Activated CD8-positive, alpha-beta memory T cell treated with anti-CD3 and anti-CD28 coated beads, Interleukin-2, amount 50 U/mL, for 1 hour (primary cell): ENCODE data around the gene LRRC32.
"Not testable (repeated sequence)": the region's sequence is repeated elsewhere in the genome, so short reads cannot be mapped to it uniquely, and the experiment has no call there.

Source experiments
- DNase-seq: peaks from one replicate; pipeline ENCODE4 v3.0.0-alpha.2; 2020; ENCODE audit errors: extremely low read depth

Gene LRRC32

DNA sequence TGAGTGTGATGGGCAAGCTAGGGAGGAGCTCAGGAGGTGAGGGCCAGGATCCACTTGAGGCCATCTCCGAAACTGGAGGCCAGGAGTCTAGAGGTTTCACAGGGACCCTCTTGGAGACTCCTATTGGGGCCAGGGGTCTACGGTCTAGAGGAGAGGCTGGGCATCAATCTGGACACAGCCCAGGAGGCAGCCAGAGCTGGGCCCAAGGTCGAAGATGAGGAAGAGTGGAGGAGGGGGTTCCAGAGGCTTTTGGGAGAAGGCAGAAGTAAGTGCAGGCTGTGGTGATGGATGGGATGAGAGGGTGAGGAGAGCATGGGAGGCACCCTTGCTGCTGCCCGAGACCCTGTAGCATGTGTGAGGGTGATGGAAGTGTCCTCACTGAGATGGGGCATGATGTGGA is 56.6 kb downstream of the LRRC32 start:
- DNase-seq = no peak

GRCh38 chr11:76612226-76612625 is 58.3 kb downstream of the LRRC32 start:
- DNase-seq = no peak

- DNase-seq = no peak
Observed at GRCh38 chr11:76610871-76611475, 59.6 kb downstream of the LRRC32 start.

DNA sequence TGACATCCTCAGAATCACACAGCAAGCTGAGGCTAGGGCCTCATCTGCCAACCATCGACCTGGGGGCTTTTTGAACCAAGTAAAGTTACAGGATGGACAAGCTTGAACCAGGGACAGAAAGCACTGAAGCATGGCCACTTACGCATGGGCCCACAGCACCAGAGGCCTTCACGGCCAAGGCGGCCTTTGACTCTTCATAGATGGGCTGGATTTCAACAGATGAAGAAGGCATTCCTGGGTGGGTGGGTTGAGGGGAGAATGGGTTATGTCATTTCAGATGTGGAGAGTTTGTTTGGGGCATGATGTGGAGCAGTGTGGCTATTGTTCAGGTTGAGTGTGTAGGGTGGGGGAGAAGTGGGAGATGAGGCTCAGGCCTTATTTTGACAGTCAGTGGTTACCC is 60.2 kb downstream of the LRRC32 start:
- no peak for DNase-seq

DNA sequence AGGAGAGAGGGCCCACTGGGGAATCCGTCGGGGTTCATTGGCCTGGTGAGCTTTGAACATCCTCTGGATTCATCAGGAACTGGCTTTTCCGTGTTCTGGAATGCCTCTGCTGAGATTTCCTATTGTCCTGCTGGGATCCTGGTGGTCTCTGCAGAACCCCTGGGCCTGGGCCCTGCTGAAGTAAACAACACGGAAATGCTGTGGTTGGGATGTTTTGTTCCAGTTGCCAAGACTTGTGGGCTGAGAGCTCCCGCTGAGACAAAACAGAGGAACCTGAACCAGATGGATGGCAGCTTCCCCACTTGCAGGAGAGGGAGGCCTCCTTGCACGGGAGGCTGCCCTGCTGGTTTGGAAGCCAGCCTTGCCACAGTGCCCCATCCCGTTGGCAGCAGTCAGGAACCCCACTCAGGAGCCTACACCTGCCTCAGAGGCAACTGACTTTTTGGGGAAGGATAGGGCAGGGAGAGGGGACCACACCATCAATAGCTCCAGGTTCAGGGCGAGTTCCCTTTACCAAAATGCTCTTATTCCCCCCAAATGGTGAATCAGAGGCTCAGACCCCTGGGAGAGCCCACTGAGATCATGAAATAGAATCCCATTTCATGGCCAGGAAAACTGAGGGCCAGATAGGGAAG is 60.7 kb downstream of the LRRC32 start:
- no peak for DNase-seq

DNA sequence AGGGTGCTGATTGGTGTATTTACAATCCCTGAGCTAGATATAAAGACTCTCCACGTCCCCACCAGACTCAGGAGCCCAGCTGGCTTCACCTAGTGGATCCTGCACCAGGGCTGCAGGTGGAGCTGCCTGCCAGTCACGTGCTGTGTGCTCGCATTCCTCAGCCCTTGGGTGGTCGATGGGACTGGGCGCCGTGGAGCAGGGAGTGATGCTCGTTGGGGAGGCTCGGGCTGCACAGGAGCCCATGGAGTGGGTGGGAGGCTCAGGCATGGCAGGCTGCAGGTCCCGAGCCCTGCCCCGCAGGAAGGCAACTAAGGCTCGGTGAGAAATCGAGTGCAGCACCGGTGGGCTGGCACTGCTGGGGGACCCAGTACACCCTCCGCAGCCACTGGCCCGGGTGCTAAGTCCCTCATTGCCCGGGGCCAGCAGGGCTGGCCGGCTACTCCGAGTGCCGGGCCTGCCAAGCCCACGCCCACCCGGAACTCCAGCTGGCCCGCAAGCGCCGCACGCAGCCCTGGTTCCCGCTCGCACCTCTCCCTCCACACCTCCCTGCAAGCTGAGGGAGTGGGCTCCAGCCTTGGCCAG is 61.6 kb downstream of the LRRC32 start:
- DNase-seq = not testable (repeated sequence)

- DNase-seq = not testable (repeated sequence)
Observed at GRCh38 chr11:76608228-76608627, 62.3 kb downstream of the LRRC32 start.
